ENCODE results near the gene ZFR2.

Gene ZFR2

GRCh38 chr19:3837922-3838321, 30.9 kb downstream of the ZFR2 start:
- no peak for DNase-seq (ENCODE audit: low read depth, low spot score)
- in situ Hi-C loops (cut with HindIII; ENCODE audit: low sequenced_read_pairs): no loop called here
- TF ChIP-seq CTCF (IDR thresholded peaks at IDR 0.05; ENCODE audit: low read depth, low read length): no peak
- no peak overlapping the region for H3K4me3 ChIP-seq (ENCODE audit: low read depth, low read length)

DNA sequence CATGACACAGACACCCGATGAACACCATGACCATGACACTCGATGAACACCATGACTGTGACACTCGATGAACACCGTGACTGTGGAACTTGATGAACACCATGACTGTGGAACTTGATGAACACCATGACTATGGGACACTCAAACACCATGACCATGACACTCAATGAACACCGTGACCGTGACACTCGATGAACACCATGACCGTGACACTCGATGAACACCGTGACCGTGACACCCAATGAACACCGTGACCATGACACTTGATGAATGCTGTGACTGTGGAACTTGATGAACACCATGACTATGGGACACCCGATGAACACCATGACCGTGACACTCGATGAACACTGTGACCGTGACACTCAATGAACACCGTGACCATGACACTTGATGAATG, 31.5 kb downstream of the ZFR2 start:
- in situ Hi-C loops (cut with HindIII; ENCODE audit: low sequenced_read_pairs): no loop called here
- no peak for DNase-seq (ENCODE audit: low read depth, low spot score)
- H3K4me3 ChIP-seq (ENCODE audit: low read depth, low read length): no peak overlapping the region
- TF ChIP-seq CTCF (IDR thresholded peaks at IDR 0.05; ENCODE audit: low read depth, low read length): no peak

DNA sequence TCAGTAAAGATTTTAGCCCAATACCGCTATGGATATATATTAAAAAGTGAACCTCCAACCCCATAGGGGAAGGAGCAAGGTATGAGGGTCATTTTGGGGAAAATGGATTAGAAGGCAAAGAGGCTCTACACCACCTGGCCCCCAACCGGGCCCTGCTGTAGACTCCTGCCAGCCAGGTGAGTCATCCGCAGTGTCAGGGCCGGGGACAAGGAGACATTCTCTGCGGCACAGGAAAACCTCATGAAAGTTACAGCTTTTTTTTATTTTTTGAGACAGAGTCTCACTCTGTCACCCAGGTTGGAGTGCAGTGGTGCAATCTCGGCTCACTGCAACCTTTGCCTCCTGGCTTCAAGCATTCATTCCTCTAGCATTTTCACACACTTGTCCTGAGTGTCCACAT, 32.0 kb downstream of the ZFR2 start:
- no peak for TF ChIP-seq CTCF (IDR thresholded peaks at IDR 0.05; ENCODE audit: low read depth, low read length)
- in situ Hi-C loops (cut with HindIII; ENCODE audit: low sequenced_read_pairs): no loop called here
- no peak for DNase-seq (ENCODE audit: low read depth, low spot score)
- no peak overlapping the region for H3K4me3 ChIP-seq (ENCODE audit: low read depth, low read length)

DNA sequence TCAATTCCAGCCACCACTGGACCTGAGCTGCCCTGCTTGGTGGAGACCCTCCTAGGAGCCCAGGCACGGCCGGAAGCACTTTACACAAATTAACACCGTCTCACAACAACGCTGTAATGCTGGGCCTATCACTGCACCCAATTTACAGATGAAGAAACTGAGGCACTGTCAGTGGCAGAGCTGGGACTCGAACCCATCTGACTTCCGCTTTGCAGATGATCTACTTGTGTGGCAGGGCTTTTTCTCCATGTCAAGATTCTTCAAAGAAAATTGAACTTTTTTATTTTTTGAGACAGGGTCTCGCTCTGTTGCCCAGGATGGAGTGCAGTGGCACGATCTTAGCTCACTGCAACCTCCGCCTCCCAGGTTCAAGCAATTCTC, 33.8 kb downstream of the ZFR2 start:
- TF ChIP-seq CTCF (IDR thresholded peaks at IDR 0.05; ENCODE audit: low read depth, low read length): no peak
- no peak overlapping the region for H3K4me3 ChIP-seq (ENCODE audit: low read depth, low read length)
- in situ Hi-C loops (cut with HindIII; ENCODE audit: low sequenced_read_pairs): no loop called here
- DNase-seq (ENCODE audit: low read depth, low spot score): no peak

DNA sequence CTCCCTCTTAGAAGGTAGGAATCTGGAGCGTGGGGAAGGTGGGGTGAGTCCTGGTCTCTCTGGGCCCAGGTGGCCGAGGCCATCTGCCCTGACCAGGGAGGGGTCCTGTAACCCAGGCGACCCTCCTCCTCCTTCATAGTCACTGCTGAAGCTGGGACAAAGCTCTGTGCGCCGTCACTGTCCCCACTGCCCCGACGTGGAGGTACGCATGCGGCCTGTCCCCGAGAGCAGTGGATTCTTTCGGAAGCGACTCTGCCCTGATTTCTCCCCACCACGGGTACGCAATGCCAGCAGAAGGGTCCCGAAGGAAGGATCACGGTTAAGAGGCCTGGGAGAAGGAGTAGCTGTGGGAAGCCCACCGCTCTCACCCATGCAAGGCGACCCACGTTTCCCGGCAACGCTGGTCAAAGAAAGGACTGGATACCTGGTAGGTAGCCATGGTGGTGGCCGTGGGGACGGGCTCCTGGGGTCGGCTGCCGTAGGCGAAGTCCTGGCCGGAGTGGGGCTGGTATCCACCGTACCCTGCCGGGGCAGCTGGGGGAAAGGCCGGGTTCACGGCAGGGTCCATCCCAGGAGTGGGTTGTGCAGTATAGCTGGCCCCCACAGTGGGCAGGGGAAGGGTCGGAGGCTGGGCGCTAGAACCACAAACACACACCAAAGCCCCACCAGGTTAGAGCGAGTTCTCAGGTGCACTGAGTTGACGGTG, 34.3 kb downstream of the ZFR2 start:
- no peak for DNase-seq (ENCODE audit: low read depth, low spot score)
- in situ Hi-C loops (cut with HindIII; ENCODE audit: low sequenced_read_pairs): no loop called here
- no peak for TF ChIP-seq CTCF (IDR thresholded peaks at IDR 0.05; ENCODE audit: low read depth, low read length)
- no peak overlapping the region for H3K4me3 ChIP-seq (ENCODE audit: low read depth, low read length)

DNA sequence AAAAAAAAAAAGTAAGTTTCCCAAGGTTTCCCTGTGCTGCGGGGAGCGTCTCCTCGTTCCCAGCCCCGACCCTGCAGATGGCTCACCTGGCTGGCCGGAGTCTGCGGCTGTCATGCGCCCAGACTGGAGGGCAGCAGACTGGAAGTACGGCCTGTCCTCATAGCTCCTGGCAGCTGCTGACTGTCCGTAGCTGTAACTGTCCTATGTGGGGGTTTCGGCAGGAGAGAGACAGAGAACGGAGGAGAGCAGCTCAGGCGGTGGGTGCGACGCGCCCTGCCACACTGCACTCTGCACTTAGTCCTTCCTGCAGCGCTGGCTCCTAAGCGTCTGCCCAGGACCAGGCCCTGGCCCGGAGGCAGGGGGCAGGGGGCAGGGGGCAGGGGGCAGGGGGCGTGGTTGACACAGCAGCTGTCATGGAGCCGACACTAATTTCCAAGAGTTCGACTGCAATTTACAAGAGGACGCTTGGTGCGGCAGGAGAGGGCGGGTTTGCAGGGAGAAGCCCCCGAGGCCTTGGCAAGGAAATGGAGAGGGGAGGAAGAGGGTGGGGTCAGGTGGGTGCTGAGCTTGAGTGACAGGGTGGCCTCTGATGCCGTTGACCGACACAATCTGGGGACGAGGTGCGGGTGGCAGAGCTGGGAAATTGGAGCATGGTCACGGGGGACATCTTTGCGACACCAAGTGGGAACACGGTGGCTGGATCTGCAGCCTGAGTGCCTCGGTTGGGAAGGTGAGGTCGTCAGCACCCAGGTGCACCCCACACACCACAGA, 35.1 kb downstream of the ZFR2 start:
- DNase-seq (ENCODE audit: low read depth, low spot score): no peak
- TF ChIP-seq CTCF (IDR thresholded peaks at IDR 0.05; ENCODE audit: low read depth, low read length): no peak
- in situ Hi-C loops (cut with HindIII; ENCODE audit: low sequenced_read_pairs): no loop called here
- H3K4me3 ChIP-seq (ENCODE audit: low read depth, low read length): no peak overlapping the region
